Heart left ventricle (tissue), 16 donors: ENCODE measurements around the gene EXOC2. TPM values are rescaled to one million over a fixed set of nuclear protein-coding genes. Genes with fewer than 3 reads are reported as not detected.
A peak's percentile ranks its signal among the peaks of the same experiment; 100 is the strongest.

Experiments used
- ATAC-seq, 4 donors: fragments of 200-7000 bp; cut with Tn5 transposase; one replicate each; pipeline ENCODE4 v1.9.1; 2020 to 2022; ENCODE audit warnings: moderate library complexity in 4 of 4, mild to moderate bottlenecking in 3 of 4, moderate number of reproducible peaks in 1 of 4
- DNase-seq, 5 donors: peaks; one replicate each; pipeline ENCODE4 v3.0.0-alpha.2; 2020
- H3K27ac ChIP-seq, 12 donors: fragments of 200-600 bp; sonication (generic) in 4 of 12; one replicate each; pipeline versions ENCODE4 v1.5.0 to v1.8.0; 2016 to 2022; ENCODE audit warnings: mild to moderate bottlenecking in 2 of 12
- H3K27me3 ChIP-seq, 9 donors: fragments of 200-600 bp; sonication (generic) in 2 of 9; one replicate each; pipeline versions ENCODE4 v1.5.1 to v1.8.0; 2016 to 2022; ENCODE audit warnings: mild to moderate bottlenecking in 3 of 9
- H3K36me3 ChIP-seq, 9 donors: fragments of 200-600 bp; sonication (generic) in 2 of 9; one replicate each; pipeline versions ENCODE4 v1.5.0 to v1.8.0; 2018 to 2022; ENCODE audit warnings: mild to moderate bottlenecking in 2 of 9
- H3K4me1 ChIP-seq, 12 donors: fragments of 200-600 bp; sonication (generic) in 4 of 12; one replicate each; pipeline versions ENCODE4 v1.5.0 to v1.8.0; 2016 to 2022; ENCODE audit warnings: mild to moderate bottlenecking in 3 of 12
- H3K4me3 ChIP-seq, 12 donors: fragments of 200-600 bp; sonication (generic) in 4 of 12; one replicate each; pipeline versions ENCODE4 v1.5.0 to v1.8.0; 2017 to 2022; ENCODE audit warnings: mild to moderate bottlenecking in 9 of 12, moderate library complexity in 4 of 12
- H3K9me3 ChIP-seq, 12 donors: fragments of 200-600 bp; sonication (generic) in 4 of 12; one replicate each; pipeline versions ENCODE4 v1.5.0 to v1.8.0; 2016 to 2022; ENCODE audit warnings: mild to moderate bottlenecking in 1 of 12
- POLR2A ChIP-seq, 2 donors: fragments of 450-650 bp; IDR thresholded peaks; one replicate each; pipeline ENCODE4 v1.6.1; 2017; ENCODE audit warnings: antibody characterized with exemption in 2 of 2, mild to moderate bottlenecking in 2 of 2, moderate library complexity in 2 of 2
- WGBS, 4 donors: extraction: QIAGEN DNeasy Blood & Tissue Kit in 2 of 4; methylation state at CpG; one replicate each; pipeline versions ENCODE4 v1.1.5 to v1.1.7; 2013 to 2018; 5-methylcytosine and 5-hydroxymethylcytosine counted together
- intact Hi-C, 10 donors: fragments of 100-400 bp; cut with DNase I; formaldehyde crosslinking; loops; one replicate each; pipeline versions ENCODE4 v1.11.1 to v1.14.2; 2022
- polyA plus RNA-seq, 2 donors: library from polyadenylated mRNA; stranded (reverse); fragments of 200-250 nt; gene quantifications; one replicate each; pipeline ENCODE4 v1.2.3, GENCODE V29; 2013
- total RNA-seq, 9 donors: library from RNA; depleted of rRNA in 2 of 9; stranded (reverse); fragments of >200 nt in 2 of 9; fragmentation: NEBNext Ultra II Directional in 3 of 9; extraction: Animal tissue kit (Norgen Biotek cat#: 25700) in 3 of 9; gene quantifications; one replicate each; pipeline versions ENCODE4 v1.1.0 to v1.2.4, GENCODE V29; 2016 to 2023
- TF ChIP-seq, protein P1 (sequence below), 12 donors: fragments of 200-600 bp; sonication (generic) in 4 of 12; IDR thresholded peaks; one replicate each; pipeline versions ENCODE4 v1.5.0 to v1.8.0; 2018 to 2022; ENCODE audit warnings: antibody characterized with exemption in 12 of 12, mild to moderate bottlenecking in 5 of 12
- donor health status: ischemic (EF 13 %, LVEDD 7.1; RV severe dilation, severe dysfunction).
- donor health status: healthy with polysubstance abuse.
- donor health status: DM: no; HTN: yes; CAD: no.
- donor health status: DM: no; HTN: no; CAD: no.
- donor health status: ischemic (EF 25% LVEDD 6.9; RV normal size, moderate dysfunction).
- donor health status: ischemic (EF 25% LVEDD 5.7; RV mildly dilated, moderate dysfunction).
- donor health status: healthy.
- donor health status: DM: yes; HTN: yes; CAD: no.
- donor health status: ischemic (EF 35%, LVEDD 5.7; RV mildly dilated, moderate dysfunction).
- donor health status: nonischemic (EF 11% LVEDD 7.7; RV severe dilation, severe dysfunction).
- donor health status: DM: yes; HTN: yes; CAD: no.
- donor health status: PGD.
- donor health status: ischemic (EF 29% LVEDD 5.4; RV normal size, mild dysfunction).
- donor health status: nonischemic (EF 23%, LVEDD 6.1; RV moderate dilation, normal function).

EXOC2 gene
- total and polyA plus RNA-seq, 11 donors = 4.4 to 23.0 (median 12.5) TPM

DNA sequence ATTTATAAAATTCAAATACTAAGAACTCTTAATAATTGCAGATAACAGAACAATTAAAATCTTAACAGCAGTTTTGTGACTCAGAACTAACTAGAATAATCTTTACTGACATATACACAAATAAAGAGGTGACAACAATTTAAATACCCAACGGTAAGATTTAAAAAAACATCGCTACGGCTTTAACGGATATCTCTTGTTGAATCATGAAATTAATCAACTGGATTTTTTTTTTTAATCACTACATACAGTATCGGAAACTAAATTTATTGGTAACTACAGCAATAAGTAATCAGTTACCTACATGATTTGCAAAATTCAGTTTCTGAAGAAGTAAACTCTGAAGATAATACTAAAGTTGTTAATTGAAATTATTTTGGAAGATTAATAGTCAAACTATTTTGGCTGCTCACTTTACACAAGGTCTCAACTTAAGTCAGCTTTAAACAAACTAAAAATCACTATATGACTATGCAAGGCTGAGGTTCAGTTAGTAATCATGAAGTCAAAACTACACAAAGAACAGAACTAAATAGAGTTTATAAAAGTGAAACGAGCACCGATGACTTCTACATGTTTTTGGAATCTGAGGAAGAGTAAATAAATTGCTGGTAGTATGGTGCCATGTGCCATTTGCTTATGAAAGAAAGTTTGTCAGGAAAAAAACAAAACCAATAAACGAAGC is 164.8 kb downstream of the EXOC2 start:
- peak overlapping the region in 1 of 12 donors; percentile 10 for H3K27ac ChIP-seq
- no peaks in the 10 kb centered on the region for H3K27me3 ChIP-seq
- peaks cover 0 to 59% (median 27%) of the 10 kb centered on the region in 9 donors for H3K36me3 ChIP-seq
- ATAC-seq (no peak), DNase-seq (no peak)
- H3K4me3 ChIP-seq = peak overlapping the region in 1 of 12 donors; percentile 11
- H3K9me3 ChIP-seq = no peaks in the 10 kb centered on the region
- intact Hi-C loops = no loop called here
- TF ChIP-seq, protein P1, sequence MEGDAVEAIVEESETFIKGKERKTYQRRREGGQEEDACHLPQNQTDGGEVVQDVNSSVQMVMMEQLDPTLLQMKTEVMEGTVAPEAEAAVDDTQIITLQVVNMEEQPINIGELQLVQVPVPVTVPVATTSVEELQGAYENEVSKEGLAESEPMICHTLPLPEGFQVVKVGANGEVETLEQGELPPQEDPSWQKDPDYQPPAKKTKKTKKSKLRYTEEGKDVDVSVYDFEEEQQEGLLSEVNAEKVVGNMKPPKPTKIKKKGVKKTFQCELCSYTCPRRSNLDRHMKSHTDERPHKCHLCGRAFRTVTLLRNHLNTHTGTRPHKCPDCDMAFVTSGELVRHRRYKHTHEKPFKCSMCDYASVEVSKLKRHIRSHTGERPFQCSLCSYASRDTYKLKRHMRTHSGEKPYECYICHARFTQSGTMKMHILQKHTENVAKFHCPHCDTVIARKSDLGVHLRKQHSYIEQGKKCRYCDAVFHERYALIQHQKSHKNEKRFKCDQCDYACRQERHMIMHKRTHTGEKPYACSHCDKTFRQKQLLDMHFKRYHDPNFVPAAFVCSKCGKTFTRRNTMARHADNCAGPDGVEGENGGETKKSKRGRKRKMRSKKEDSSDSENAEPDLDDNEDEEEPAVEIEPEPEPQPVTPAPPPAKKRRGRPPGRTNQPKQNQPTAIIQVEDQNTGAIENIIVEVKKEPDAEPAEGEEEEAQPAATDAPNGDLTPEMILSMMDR (IDR thresholded peaks at IDR 0.05) = no peak
- TF ChIP-seq POLR2A (IDR thresholded peaks at IDR 0.05) = no peak
- peaks cover 0 to 4% (median 0%) of the 10 kb centered on the region in 12 donors for H3K4me1 ChIP-seq
- WGBS, 4 donors = 88 to 95% (median 94%) methylated on average over 8 of the region's 8 CpGs

DNA sequence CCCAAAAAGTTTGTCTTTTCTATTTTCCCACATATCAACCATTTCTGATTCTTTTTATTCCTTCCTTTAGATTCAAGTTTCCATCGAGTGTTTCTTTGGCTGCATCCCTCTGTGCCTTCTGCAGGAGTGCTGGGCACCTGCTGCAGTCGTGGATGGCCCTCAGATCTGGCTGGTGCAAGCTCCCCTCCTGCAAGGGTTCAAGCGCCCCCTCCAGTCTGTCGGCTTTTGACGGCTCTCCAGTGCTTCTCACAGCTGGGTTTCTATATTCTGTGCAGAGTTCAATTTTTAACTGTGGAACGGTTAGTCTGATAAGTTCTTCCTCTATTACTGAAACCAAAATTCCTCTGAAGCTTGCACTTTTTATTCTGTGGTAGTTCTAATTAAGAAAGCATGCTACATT is 168.1 kb downstream of the EXOC2 start:
- DNase-seq = no peak
- intact Hi-C loops = no loop called here
- 59 to 86% (median 77%) methylated on average over 5 to 6 of the region's 6 CpGs for WGBS, 4 donors
- Histone ChIP-seq H3K4me1 (peaks cover 0 to 4% (median 0%) of the 10 kb centered on the region in 12 donors), H3K9me3 (no peaks in the 10 kb centered on the region), H3K4me3 (no peak overlapping the region), H3K36me3 (peaks cover 0 to 43% (median 19%) of the 10 kb centered on the region in 9 donors), H3K27me3 (no peaks in the 10 kb centered on the region), H3K27ac (no peak overlapping the region)
- TF ChIP-seq, protein P1 (IDR thresholded peaks at IDR 0.05) = no peak
- no peak for TF ChIP-seq POLR2A (IDR thresholded peaks at IDR 0.05)
- ATAC-seq = no peak

DNA sequence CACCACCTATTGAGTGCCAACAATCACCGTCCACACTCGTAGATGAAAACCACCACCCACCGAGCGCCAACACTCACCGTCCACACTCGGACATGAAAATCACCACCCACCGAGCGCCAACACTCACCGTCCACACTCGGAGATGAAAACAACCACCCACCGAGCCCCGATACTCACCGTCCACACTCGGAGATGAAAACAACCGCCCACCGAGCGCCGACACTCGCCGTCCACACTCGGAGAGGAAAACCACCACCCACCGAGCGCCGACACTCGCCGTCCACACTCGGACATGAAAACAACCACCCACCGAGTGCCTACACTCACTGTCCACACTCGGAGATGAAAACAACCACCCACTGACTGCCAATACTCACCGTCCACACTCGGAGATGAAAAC is 172.1 kb downstream of the EXOC2 start:
- H3K27me3 ChIP-seq = no peaks in the 10 kb centered on the region
- H3K9me3 ChIP-seq = peaks cover 0 to 16% (median 0%) of the 10 kb centered on the region in 12 donors
- DNase-seq = no peak
- no peak for ATAC-seq
- no peak for TF ChIP-seq POLR2A (IDR thresholded peaks at IDR 0.05)
- TF ChIP-seq, protein P1 (IDR thresholded peaks at IDR 0.05) = no peak
- no peak overlapping the region for H3K27ac ChIP-seq
- peaks cover 0 to 34% (median 13%) of the 10 kb centered on the region in 9 donors for H3K36me3 ChIP-seq
- 90 to 95% (median 93%) methylated on average over 31 of the region's 31 CpGs for WGBS, 4 donors
- intact Hi-C loops = no loop called here
- H3K4me1 ChIP-seq = no peaks in the 10 kb centered on the region
- H3K4me3 ChIP-seq = no peak overlapping the region

DNA sequence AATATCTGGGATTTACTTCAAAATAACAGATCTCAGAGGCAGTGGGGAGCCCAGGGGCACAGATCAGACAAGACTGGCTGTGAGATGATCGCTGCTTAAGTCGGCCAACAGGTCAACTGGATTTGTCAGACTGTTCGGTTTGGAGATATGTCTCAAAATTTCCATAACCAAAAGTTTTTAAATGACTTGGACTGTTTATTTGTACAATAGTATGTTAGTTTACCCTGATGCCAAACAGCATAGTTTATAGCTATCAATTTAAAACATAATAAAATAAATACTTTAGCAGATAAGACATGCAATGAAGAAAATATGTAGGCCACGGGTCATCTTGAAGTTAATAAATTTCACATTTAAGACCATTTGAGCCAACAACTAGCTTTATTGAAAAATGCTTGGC is 174.7 kb downstream of the EXOC2 start:
- TF ChIP-seq, protein P1 (IDR thresholded peaks at IDR 0.05) = no peak
- TF ChIP-seq POLR2A (IDR thresholded peaks at IDR 0.05) = no peak
- Histone ChIP-seq H3K36me3 (peaks cover 0 to 23% (median 10%) of the 10 kb centered on the region in 9 donors), H3K9me3 (peaks cover 0 to 16% (median 0%) of the 10 kb centered on the region in 12 donors), H3K4me3 (no peak overlapping the region), H3K27me3 (no peaks in the 10 kb centered on the region), H3K4me1 (no peaks in the 10 kb centered on the region), H3K27ac (no peak overlapping the region)
- ATAC-seq = no peak
- intact Hi-C loops = no loop called here
- no peak for DNase-seq
- 94 to 98% (median 97%) methylated on average over 4 of the region's 4 CpGs for WGBS, 4 donors
